H1 (cell line): Measurements from ENCODE around the gene TJP2. TPM values are rescaled to one million over a fixed set of nuclear protein-coding genes. Genes with fewer than 3 reads are reported as not detected.

Source experiments
- CTCF ChIA-PET: fragments of 300-600 bp; sonication (Branson Sonifier 250); formaldehyde crosslinking; loops from one replicate; lab custom pipeline; 2021; ENCODE audit not compliant: partially characterized antibody; lab: Charles Lee
- POLR2A ChIA-PET: fragments of 300-600 bp; sonication (Branson Sonifier 250); formaldehyde crosslinking; loops from one replicate; lab custom pipeline; 2021; ENCODE audit warnings: inconsistent platforms; ENCODE audit not compliant: partially characterized antibody; lab: Charles Lee
- DNase-seq, 2 experiments: peaks; one replicate each; pipeline versions ENCODE4 v3.0.0 to v3.0.0-alpha.2; 2010 to 2022; ENCODE audit warnings: low spot score in 2 of 2, low read depth in 1 of 2, mixed read lengths in 1 of 2
- FAIRE-seq: peaks from 2 replicates; lab custom pipeline; 2011; peaks lifted over from hg19 to GRCh38; lab: Jason Lieb, UNC
- H2AFZ ChIP-seq: 2 replicates; pipeline ENCODE4 v1.8.1; 2012; ENCODE audit warnings: low read length, inconsistent platforms
- H2AK5ac ChIP-seq: 2 replicates; pipeline ENCODE4 v1.6.1; 2013; ENCODE audit warnings: low read depth, low read length
- H2BK120ac ChIP-seq: replicated peaks from 2 replicates; pipeline ENCODE3; 2013; ENCODE audit warnings: low read depth, low read length, inconsistent platforms
- H2BK12ac ChIP-seq: 2 replicates; pipeline ENCODE4 v1.6.1; 2013; ENCODE audit warnings: low read depth, low read length
- H2BK15ac ChIP-seq: 2 replicates; pipeline ENCODE4 v1.6.1; 2013; ENCODE audit warnings: low read length
- H2BK20ac ChIP-seq: 2 replicates; pipeline ENCODE4 v1.6.1; 2013; ENCODE audit warnings: low read length
- H2BK5ac ChIP-seq: 2 replicates; pipeline ENCODE4 v1.6.1; 2013; ENCODE audit warnings: low read depth, low read length
- H3K14ac ChIP-seq: 2 replicates; pipeline ENCODE4 v1.6.1; 2013; ENCODE audit warnings: inconsistent platforms; ENCODE audit not compliant: insufficient read length
- H3K18ac ChIP-seq: 2 replicates; pipeline ENCODE4 v1.6.1; 2013; ENCODE audit warnings: low read length; ENCODE audit errors: extremely low read depth
- H3K23ac ChIP-seq: 2 replicates; pipeline ENCODE4 v1.6.1; 2013; ENCODE audit warnings: inconsistent platforms; ENCODE audit not compliant: insufficient read length
- H3K23me2 ChIP-seq: 2 replicates; pipeline ENCODE4 v1.6.1; 2013; ENCODE audit warnings: low read depth, low read length
- H3K27ac ChIP-seq: 2 replicates; pipeline ENCODE4 v1.6.1; 2011; ENCODE audit warnings: low read depth, low read length, inconsistent platforms
- H3K27me3 ChIP-seq, 4 experiments: replicated peaks in 1 of 4; 1 replicate in 1 of 4; 2 replicates in 3 of 4; pipeline versions ENCODE4 v1.6.1 to v1.8.1; 2011 to 2013; ENCODE audit warnings: low read length in 3 of 4, mild to moderate bottlenecking in 3 of 4, inconsistent platforms in 2 of 4, mixed read lengths in 2 of 4, moderate library complexity in 1 of 4; ENCODE audit not compliant: control insufficient read depth in 3 of 4, insufficient read depth in 3 of 4; ENCODE audit errors: extremely low read depth in 1 of 4
- H3K36me3 ChIP-seq, 4 experiments: 2 replicates each; pipeline versions ENCODE4 v1.6.1 to v1.8.1; 2011 to 2013; ENCODE audit warnings: mild to moderate bottlenecking in 4 of 4, low read length in 3 of 4, moderate library complexity in 2 of 4, control low read depth in 1 of 4, inconsistent platforms in 1 of 4; ENCODE audit not compliant: insufficient read depth in 4 of 4, control insufficient read depth in 2 of 4
- H3K4ac ChIP-seq: replicated peaks from 2 replicates; pipeline ENCODE3; 2013; ENCODE audit warnings: low read length, low read depth, mixed read lengths, inconsistent platforms; ENCODE audit not compliant: insufficient read length
- H3K4me1 ChIP-seq, 4 experiments: replicated peaks in 1 of 4; 1 replicate in 1 of 4; 2 replicates in 3 of 4; pipeline versions ENCODE4 v1.6.1 to v1.8.1; 2011 to 2013; ENCODE audit warnings: low read length in 3 of 4, inconsistent platforms in 2 of 4, mixed read lengths in 1 of 4; ENCODE audit not compliant: insufficient read depth in 4 of 4, control insufficient read depth in 3 of 4
- H3K4me2 ChIP-seq, 2 experiments: 2 replicates each; pipeline versions ENCODE4 v1.6.1 to v1.8.1; 2011 to 2013; ENCODE audit warnings: low read depth in 2 of 2, low read length in 2 of 2, control low read depth in 1 of 2, inconsistent platforms in 1 of 2, mild to moderate bottlenecking in 1 of 2; ENCODE audit not compliant: insufficient read depth in 1 of 2
- H3K4me3 ChIP-seq, 4 experiments: fragments of 200-600, 300-600 bp in 1 of 4; sonication (generic), shearing (Covaris generic), sonication (Bioruptor Twin) in 1 of 4; 2 replicates each; pipeline versions ENCODE4 v1.5.1 to v1.8.1; 2011 to 2016; ENCODE audit warnings: low read length in 4 of 4, low read depth in 3 of 4, control low read depth in 2 of 4, inconsistent platforms in 2 of 4, mild to moderate bottlenecking in 2 of 4, mixed read lengths in 1 of 4, moderate library complexity in 1 of 4; ENCODE audit not compliant: insufficient read depth in 2 of 4; ENCODE audit errors: extremely low read depth in 1 of 4
- H3K56ac ChIP-seq: replicated peaks from 2 replicates; pipeline ENCODE3; 2013; ENCODE audit warnings: low read depth, mild to moderate bottlenecking, mixed read lengths, low read length, inconsistent platforms; ENCODE audit not compliant: insufficient read length
- H3K79me1 ChIP-seq: 2 replicates; pipeline ENCODE4 v1.6.1; 2013; ENCODE audit warnings: low read depth, low read length, control low read depth
- H3K79me2 ChIP-seq, 2 experiments: 2 replicates each; pipeline versions ENCODE4 v1.6.1 to v1.8.1; 2012 to 2013; ENCODE audit warnings: low read length in 2 of 2, mild to moderate bottlenecking in 2 of 2, inconsistent platforms in 1 of 2; ENCODE audit not compliant: insufficient read depth in 2 of 2, control insufficient read depth in 1 of 2
- H3K9ac ChIP-seq, 4 experiments: replicated peaks in 1 of 4; 1 replicate in 1 of 4; 2 replicates in 3 of 4; pipeline versions ENCODE4 v1.6.1 to v1.8.1; 2011 to 2013; ENCODE audit warnings: low read depth in 3 of 4, low read length in 3 of 4, control low read depth in 2 of 4, mild to moderate bottlenecking in 2 of 4, moderate library complexity in 2 of 4, inconsistent platforms in 1 of 4; ENCODE audit errors: extremely low read depth in 1 of 4
- H3K9me3 ChIP-seq, 2 experiments: 2 replicates each; pipeline versions ENCODE4 v1.6.1 to v1.8.1; 2012 to 2013; ENCODE audit warnings: mild to moderate bottlenecking in 2 of 2, moderate library complexity in 2 of 2, control low read depth in 1 of 2, inconsistent platforms in 1 of 2, low read depth in 1 of 2, low read length in 1 of 2, mixed read lengths in 1 of 2; ENCODE audit not compliant: insufficient read depth in 2 of 2
- H4K20me1 ChIP-seq, 2 experiments: replicated peaks in 1 of 2; 2 replicates each; pipeline versions ENCODE3 to v1.8.1; 2011 to 2013; ENCODE audit warnings: inconsistent platforms in 2 of 2, low read length in 2 of 2, mild to moderate bottlenecking in 1 of 2; ENCODE audit not compliant: insufficient read depth in 2 of 2, control insufficient read depth in 1 of 2
- H4K5ac ChIP-seq: 2 replicates; pipeline ENCODE4 v1.6.1; 2013; ENCODE audit warnings: low read length, low read depth, mixed read lengths, inconsistent platforms; ENCODE audit not compliant: insufficient read length
- H4K8ac ChIP-seq: 2 replicates; pipeline ENCODE4 v1.8.0; 2013; ENCODE audit warnings: mild to moderate bottlenecking, moderate library complexity, low read length, inconsistent platforms; ENCODE audit not compliant: insufficient read depth; ENCODE audit errors: extremely low read depth
- H4K91ac ChIP-seq: replicated peaks from 2 replicates; pipeline ENCODE3; 2013; ENCODE audit warnings: low read length, mixed read lengths, inconsistent platforms; ENCODE audit not compliant: insufficient read length
- BACH1 ChIP-seq: IDR thresholded peaks from 2 replicates; pipeline ENCODE4 v1.6.1; 2012; ENCODE audit warnings: low read length, improper control_type of control experiment
- JUND ChIP-seq: IDR thresholded peaks from 2 replicates; pipeline ENCODE4 v1.6.1; 2011; ENCODE audit warnings: mild to moderate bottlenecking, improper control_type of control experiment, low read length
- SP4 ChIP-seq: IDR thresholded peaks from 2 replicates; pipeline ENCODE4 v1.6.1; 2012; ENCODE audit warnings: low read length, inconsistent platforms
- TEAD4 ChIP-seq: IDR thresholded peaks from 2 replicates; pipeline ENCODE4 v1.6.1; 2012; ENCODE audit warnings: low read depth, low read length, inconsistent platforms, mixed read lengths
- WGBS, 2 experiments: shearing (Covaris generic) in 1 of 2; methylation state at CpG; one replicate each; pipeline versions ENCODE4 v1.1.6 to v1.1.7; 2013 to 2015; ENCODE audit warnings: low lambda C conversion rate in 2 of 2, mixed read lengths in 2 of 2, inconsistent platforms in 1 of 2, low coverage in 1 of 2, missing lambda C conversion rate in 1 of 2; ENCODE audit not compliant: insufficient replicate concordance in 2 of 2, insufficient coverage in 1 of 2, insufficient read length in 1 of 2; ENCODE audit errors: extremely low coverage in 1 of 2, missing lambda C conversion rate in 1 of 2; 5-methylcytosine and 5-hydroxymethylcytosine counted together
- polyA plus RNA-seq, 7 experiments: library from polyadenylated mRNA; depleted of rRNA in 3 of 7; stranded (reverse) in 5 of 7; unstranded in 2 of 7; fragments of >200 nt in 5 of 7; fragments of 200-250 nt in 2 of 7; gene quantifications; 1 replicate in 5 of 7; 2 replicates in 1 of 7; 4 replicates in 1 of 7; pipeline versions ENCODE4 v1.2.1 to v1.2.3, GENCODE V29; 2011 to 2013; ENCODE audit warnings: missing spikeins in 2 of 7, mixed read lengths in 2 of 7
- total RNA-seq: library from RNA; stranded (reverse); fragmentation: NEBNext Ultra II Directional; extraction: Animal tissue kit (Norgen Biotek cat#: 25700); gene quantifications from 2 replicates; pipeline ENCODE4 v1.2.1, GENCODE V29; 2021

The TJP2 gene
- total and polyA plus RNA-seq, 2 of the 8 experiments (the other 6 are each of a cell fraction or from before 2014, with no cell fraction given): 54.9 to 137 TPM

- Histone ChIP-seq H3K4me2 (no peak overlapping the region), H2BK12ac (no peak overlapping the region), H3K4me1 (peaks cover 0 to 4% (median under 1%) of the 10 kb centered on the region in 4 experiments; a peak in 1 of 7 replicates), H3K27ac (no peak overlapping the region), H3K4me3 (no peak overlapping the region), H3K36me3 (peaks cover 2 to 9% (median 5%) of the 10 kb centered on the region in 4 experiments; a peak in 5 of 8 replicates), H2BK120ac (no peak overlapping the region), H3K23ac (no peak overlapping the region), H3K4ac (no peak overlapping the region), H2BK15ac (no peak overlapping the region), H3K79me1 (peaks cover 13% of the 10 kb centered on the region), H3K56ac (no peak overlapping the region), H3K23me2 (no peaks in the 10 kb centered on the region), H2AFZ (no peak overlapping the region), H3K18ac (no peak overlapping the region), H3K9ac (no peak overlapping the region), H2AK5ac (no peak overlapping the region), H4K91ac (no peak overlapping the region), H3K9me3 (no peaks in the 10 kb centered on the region), H4K20me1 (peaks cover 0 to 4% of the 10 kb centered on the region in 2 experiments), H3K27me3 (no peaks in the 10 kb centered on the region), H2BK20ac (no peak overlapping the region), H3K14ac (no peak overlapping the region), H4K8ac (no peak overlapping the region), H4K5ac (no peak overlapping the region), H2BK5ac (no peak overlapping the region), H3K79me2 (peaks cover 4 to 90% of the 10 kb centered on the region in 2 experiments)
- DNase-seq: no peak
- WGBS, 2 experiments: 96% methylated on average over 5 of the region's 5 CpGs; no CpG with 5 or more reads in 1 of the 2 experiments
- POLR2A ChIA-PET: interaction anchor here (0.7 to 2.7 kb wide), 4 partner anchors 10 to 73 kb away, joined by 3 to 8 read pairs (median 5); no protein-coding TSS in a partner anchor
- no peak for TF ChIP-seq SP4
- no peak for TF ChIP-seq TEAD4
- no peak for TF ChIP-seq JUND
- TF ChIP-seq BACH1: no peak
- CTCF ChIA-PET: interaction anchor here (1.5 to 2.6 kb wide), 3 partner anchors 18 to 84 kb away, joined by 3 to 10 read pairs (median 7); no protein-coding TSS in a partner anchor
- no peak for FAIRE-seq
Observed at GRCh38 chr9:69140123-69140735, 33.8 kb upstream of the TJP2 start.
